K562 (cell line): ENCODE results near the gene ZNF326. TPM values are rescaled to one million over a fixed set of nuclear protein-coding genes. Genes with fewer than 3 reads are reported as not detected.
A peak's percentile ranks its signal among the peaks of the same experiment; 100 is the strongest.

ENCODE experiments used
- ATAC-seq: fragments of 200-7000 bp; cut with Tn5 transposase; 3 replicates; pipeline ENCODE4 v1.9.1; 2020; ENCODE audit warnings: moderate library complexity
- BruUV-seq: library from RNA; stranded (reverse); fragments of 400-500 nt; replicated peaks from 2 replicates; lab custom pipeline; 2021; lab: Mats Ljungman, UMichigan
- CTCF ChIA-PET: fragments of 300-600 bp; formaldehyde crosslinking; extraction: SDS; loops from one replicate; lab custom pipeline; 2021; ENCODE audit warnings: low intra/inter-chr PET ratio; lab: Yijun Ruan, JAX
- POLR2A ChIA-PET: fragments of 300-600, 350-650 bp; sonication (Branson Sonifier 250); formaldehyde crosslinking; extraction: SDS; loops from one replicate; lab custom pipeline; 2021; ENCODE audit warnings: antibody characterized with exemption, inconsistent platforms; lab: Yijun Ruan, JAX
- DNase-seq, 4 experiments: peaks; one replicate each; pipeline versions ENCODE4 v3.0.0 to v3.0.0-alpha.2; 2011 to 2018; ENCODE audit warnings: low spot score in 3 of 4, mixed read lengths in 3 of 4; ENCODE audit errors: extremely low read depth in 1 of 4
- FAIRE-seq: peaks from 2 replicates; lab custom pipeline; 2011; peaks lifted over from hg19 to GRCh38; lab: Jason Lieb, UNC
- H2AFZ ChIP-seq: 2 replicates; pipeline ENCODE4 v1.6.0; 2011; ENCODE audit warnings: low read depth, low read length, control low read depth, inconsistent platforms
- H3K27ac ChIP-seq: fragments of 200-600 bp; 3 replicates; pipeline ENCODE4 v1.8.0; 2011; ENCODE audit warnings: low read depth, mild to moderate bottlenecking, control low read depth, inconsistent platforms, low read length, moderate library complexity, mixed read lengths; ENCODE audit errors: extremely low read depth
- H3K27me3 ChIP-seq, 2 experiments: fragments of 300-600 bp in 1 of 2; 2 replicates in 1 of 2; 3 replicates in 1 of 2; pipeline versions ENCODE4 v1.6.0 to v1.8.0; 2011; ENCODE audit warnings: inconsistent platforms in 2 of 2, low read length in 2 of 2, mild to moderate bottlenecking in 1 of 2, mixed read lengths in 1 of 2, moderate library complexity in 1 of 2; ENCODE audit not compliant: control insufficient read depth in 2 of 2, insufficient read depth in 2 of 2
- H3K36me3 ChIP-seq: fragments of 300-600 bp; 3 replicates; pipeline ENCODE4 v1.8.0; 2011; ENCODE audit warnings: mild to moderate bottlenecking, low read length, inconsistent platforms; ENCODE audit not compliant: control insufficient read depth, insufficient read depth
- H3K4me1 ChIP-seq, 2 experiments: fragments of 200-600 bp in 1 of 2; replicated peaks in 1 of 2; 2 replicates in 1 of 2; 3 replicates in 1 of 2; pipeline versions ENCODE4 v1.5.1 to v1.8.0; 2011; ENCODE audit warnings: inconsistent platforms in 2 of 2, low read length in 2 of 2, mild to moderate bottlenecking in 1 of 2, mixed read lengths in 1 of 2, moderate library complexity in 1 of 2; ENCODE audit not compliant: control insufficient read depth in 2 of 2, insufficient read depth in 2 of 2
- H3K4me2 ChIP-seq: 2 replicates; pipeline ENCODE4 v1.6.1; 2011; ENCODE audit warnings: low read length, control low read depth, inconsistent platforms, mixed read lengths; ENCODE audit not compliant: insufficient read depth
- H3K4me3 ChIP-seq: fragments of 200-600 bp; sonication (generic), shearing (Covaris generic); 2 replicates; pipeline ENCODE4 v1.5.1; 2016; ENCODE audit warnings: control low read depth, inconsistent platforms
- H3K79me2 ChIP-seq: fragments of 200-600 bp; 3 replicates; pipeline ENCODE4 v1.8.0; 2011; ENCODE audit warnings: low read length, inconsistent platforms; ENCODE audit not compliant: control insufficient read depth, insufficient read depth
- H3K9ac ChIP-seq, 2 experiments: 2 replicates each; pipeline versions ENCODE4 v1.6.0 to v1.6.1; 2011; ENCODE audit warnings: low read depth in 2 of 2, low read length in 2 of 2, control low read depth in 1 of 2, inconsistent platforms in 1 of 2, mild to moderate bottlenecking in 1 of 2, mixed read lengths in 1 of 2; ENCODE audit not compliant: insufficient read depth in 1 of 2
- H3K9me1 ChIP-seq: one replicate; pipeline ENCODE4 v1.6.0; 2011; ENCODE audit warnings: inconsistent platforms, mild to moderate bottlenecking, low read length, moderate library complexity; ENCODE audit not compliant: control insufficient read depth, insufficient read depth
- H3K9me3 ChIP-seq: replicated peaks from 2 replicates; pipeline ENCODE4 v1.5.1; 2011; ENCODE audit warnings: low read depth, low read length, inconsistent platforms; ENCODE audit not compliant: control insufficient read depth, insufficient read depth
- H4K20me1 ChIP-seq: replicated peaks from 2 replicates; pipeline ENCODE4 v1.6.1; 2011; ENCODE audit warnings: low read length, inconsistent platforms, mixed read lengths; ENCODE audit not compliant: control insufficient read depth, insufficient read depth
- CBFA2T3 ChIP-seq: fragments of 450-650 bp; IDR thresholded peaks from 2 replicates; pipeline ENCODE4 v1.6.1; 2017
- CEBPG ChIP-seq, 3 experiments: fragments of 200-800 bp in 1 of 3; sonication (Bioruptor generic) in 1 of 3; sonication (generic) in 1 of 3; formaldehyde crosslinking in 1 of 3; IDR thresholded peaks in 2 of 3; conservative IDR thresholded peaks in 1 of 3; 2 replicates each; pipeline versions ENCODE4 v1.6.1 to v1.8.0; 2016 to 2022; ENCODE audit warnings: missing compliant biosample characterization in 2 of 3, missing genetic modification characterization in 2 of 3, mild to moderate bottlenecking in 1 of 3, missing genetic modification reagents in 1 of 3
- CTBP1 ChIP-seq: fragments of 450-650 bp; IDR thresholded peaks from 2 replicates; pipeline ENCODE4 v1.6.1; 2016; ENCODE audit warnings: borderline replicate concordance
- JUND ChIP-seq, 2 experiments: IDR thresholded peaks; 2 replicates in 1 of 2; 3 replicates in 1 of 2; pipeline ENCODE4 v1.6.1; 2011; ENCODE audit warnings: borderline replicate concordance in 2 of 2, low read depth in 2 of 2, low read length in 2 of 2, improper control_type of control experiment in 1 of 2, missing biosample characterization in 1 of 2, missing genetic modification characterization in 1 of 2, missing genetic modification reagents in 1 of 2
- MYC ChIP-seq, 2 experiments: fragments of 250-450 bp in 1 of 2; sonication (Bioruptor Pico) in 1 of 2; IDR thresholded peaks; 2 replicates each; pipeline versions ENCODE4 v1.5.1 to v1.6.1; 2012 to 2021; ENCODE audit warnings: low read depth in 2 of 2, borderline replicate concordance in 1 of 2, improper control_type of control experiment in 1 of 2, low read length in 1 of 2, mild to moderate bottlenecking in 1 of 2, moderate library complexity in 1 of 2
- RBM14 ChIP-seq: fragments of 200-400 bp; formaldehyde crosslinking; IDR thresholded peaks from 2 replicates; pipeline ENCODE4 v1.6.1; 2018; ENCODE audit warnings: low read depth, mild to moderate bottlenecking, low read length, moderate library complexity, borderline replicate concordance; ENCODE audit not compliant: insufficient read depth
- ZNF175 ChIP-seq: fragments of 200-800 bp; sonication (Bioruptor generic); IDR thresholded peaks from 2 replicates; pipeline ENCODE4 v1.6.1; 2016; ENCODE audit warnings: low read depth, mild to moderate bottlenecking, missing genetic modification characterization, missing compliant biosample characterization
- ZNF318 ChIP-seq, 2 experiments: fragments of 450-650 bp; IDR thresholded peaks; 2 replicates each; pipeline ENCODE4 v1.6.1; 2016; ENCODE audit warnings: mild to moderate bottlenecking in 2 of 2, borderline replicate concordance in 1 of 2, low read depth in 1 of 2, moderate library complexity in 1 of 2
- WGBS: fragments of 100-300 bp; shearing (Covaris generic); methylation state at CpG from one replicate; pipeline ENCODE4 v1.1.6; 2016; ENCODE audit warnings: low coverage, mixed read lengths; ENCODE audit not compliant: insufficient coverage; ENCODE audit errors: missing lambda C conversion rate; 5-methylcytosine and 5-hydroxymethylcytosine counted together
- in situ Hi-C: fragments of 300-500 bp; cut with MboI; formaldehyde crosslinking; loops from 4 replicates; pipeline ENCODE4 v1.15.0; 2018; ENCODE audit warnings: inconsistent platforms, mixed read lengths
- intact Hi-C: fragments of 100-400 bp; cut with micrococcal nuclease; formaldehyde crosslinking; loops from 2 replicates; pipeline ENCODE4 v1.14.2; 2022
- polyA plus RNA-seq, 8 experiments: library from polyadenylated mRNA; depleted of rRNA in 4 of 8; stranded (reverse) in 5 of 8; unstranded in 3 of 8; fragments of >200 nt; fragmentation: Nextera tagmentation in 2 of 8; fragmentation: Illumina TruSeq in 1 of 8; extraction: Ambion mirVana in 2 of 8; extraction: Trizol in 1 of 8; gene quantifications; 2 replicates each; pipeline versions ENCODE4 v1.2.1 to v1.2.3, GENCODE V29; 2011 to 2014; ENCODE audit warnings: inconsistent platforms in 1 of 8, missing spikeins in 1 of 8
- total RNA-seq, 7 experiments: library from RNA; depleted of rRNA in 6 of 7; stranded (reverse); fragments of >200 nt in 6 of 7; fragmentation: Illumina TruSeq in 2 of 7; extraction: Trizol in 2 of 7; gene quantifications; 2 replicates each; pipeline versions ENCODE4 v1.2.1 to v1.2.3, GENCODE V29; 2011 to 2021; ENCODE audit warnings: low replicate concordance in 1 of 7

ZNF326 gene
- total and polyA plus RNA-seq, 9 of the 15 experiments (the other 6 are each of a cell fraction or from before 2014, with no cell fraction given) = 7.2 to 33.2 (median 20.1) TPM

GRCh38 chr1:89990976-89991831 lies 3.7 kb upstream of the ZNF326 start:
- no peaks in the 10 kb centered on the region for H3K27me3 ChIP-seq
- H3K27ac ChIP-seq = no peak overlapping the region
- POLR2A ChIA-PET = interaction anchor here (0.8 to 1.2 kb wide), 2 partner anchors 8 to 18 kb away, joined by 3 to 4 read pairs; no protein-coding TSS in a partner anchor
- peak overlapping the region; percentile 16; the same call in 1 of the 2 replicates for H2AFZ ChIP-seq
- FAIRE-seq (no peak), DNase-seq (peak in 1 of 4 experiments; percentile 31), ATAC-seq (no peak)
- H3K9me1 ChIP-seq = no peaks in the 10 kb centered on the region
- no peak overlapping the region for H3K4me3 ChIP-seq
- H3K9me3 ChIP-seq = no peaks in the 10 kb centered on the region
- H3K4me1 ChIP-seq = peaks cover 16% of the 10 kb centered on the region in 2 experiments
- in situ Hi-C loops = loop anchor here (5.0 to 25.0 kb wide), 2 partner anchors 359 to 879 kb away; partner anchors contain the start of gene LRRC8C
- no peaks in the 10 kb centered on the region for H3K36me3 ChIP-seq
- H4K20me1 ChIP-seq = peaks cover 5% of the 10 kb centered on the region; the same call in 1 of the 2 replicates
- peaks cover 22% of the 10 kb centered on the region for H3K79me2 ChIP-seq
- H3K4me2 ChIP-seq = peak overlapping the region; percentile 2; the same call in 1 of the 2 replicates
- H3K9ac ChIP-seq = no peak overlapping the region
- BruUV-seq = no TSS peak
- CTCF ChIA-PET = no interaction called here
- intact Hi-C loops = loop anchor here (10.0 kb wide), 1 partner anchor 466 kb away; the partner anchor contains the start of gene LRRC8B
- 30% methylated on average over 8 of the region's 8 CpGs for WGBS
- TF ChIP-seq ZNF175 (CRISPR knock-in tag) = no peak
- TF ChIP-seq CTBP1 = peak; percentile 28; the same call in 1 of the 2 replicates
- peak; percentile 10; the same call in 1 of the 2 replicates for TF ChIP-seq JUND (IDR thresholded peaks at IDR 0.05; ENCODE audit: borderline replicate concordance, low read depth, low read length)
- TF ChIP-seq JUND (tag; IDR thresholded peaks at IDR 0.05; ENCODE audit: borderline replicate concordance, low read depth, low read length) = peak; percentile 39; the same call in 1 of the 3 replicates
- peak; percentile 32; the same call in 1 of the 2 replicates for TF ChIP-seq CBFA2T3
- TF ChIP-seq ZNF318 (IDR thresholded peaks at IDR 0.05; ENCODE audit: borderline replicate concordance in 1 of 2, low read depth in 1 of 2) = no peak
- TF ChIP-seq MYC (IDR thresholded peaks at IDR 0.05; ENCODE audit: low read depth, low read length) = 0 out of 2 replicates have a peak, but pooled peaks have one; percentile 24
- TF ChIP-seq MYC (CRISPR knock-in tag; IDR thresholded peaks at IDR 0.05; ENCODE audit: borderline replicate concordance, low read depth) = no peak
- no peak for TF ChIP-seq RBM14
- no peak for TF ChIP-seq CEBPG (CRISPR knock-in tag; IDR thresholded peaks at IDR 0.05)
- TF ChIP-seq CEBPG (tag; conservative IDR thresholded peaks at IDR 0.05 in 1 of 2, IDR thresholded peaks at IDR 0.05 in 1 of 2) = peak in 1 of 2 experiments; percentile 27; a peak in 1 of 4 replicates
